Measurements from ENCODE around the gene MTUS2. TPM values are rescaled to one million over a fixed set of nuclear protein-coding genes. Genes with fewer than 3 reads are reported as not detected.

The MTUS2 gene
- total and polyA plus RNA-seq, 2 of the 8 experiments (the other 6 are each of a cell fraction or from before 2014, with no cell fraction given) = 0.18 to 0.80 TPM

DNA sequence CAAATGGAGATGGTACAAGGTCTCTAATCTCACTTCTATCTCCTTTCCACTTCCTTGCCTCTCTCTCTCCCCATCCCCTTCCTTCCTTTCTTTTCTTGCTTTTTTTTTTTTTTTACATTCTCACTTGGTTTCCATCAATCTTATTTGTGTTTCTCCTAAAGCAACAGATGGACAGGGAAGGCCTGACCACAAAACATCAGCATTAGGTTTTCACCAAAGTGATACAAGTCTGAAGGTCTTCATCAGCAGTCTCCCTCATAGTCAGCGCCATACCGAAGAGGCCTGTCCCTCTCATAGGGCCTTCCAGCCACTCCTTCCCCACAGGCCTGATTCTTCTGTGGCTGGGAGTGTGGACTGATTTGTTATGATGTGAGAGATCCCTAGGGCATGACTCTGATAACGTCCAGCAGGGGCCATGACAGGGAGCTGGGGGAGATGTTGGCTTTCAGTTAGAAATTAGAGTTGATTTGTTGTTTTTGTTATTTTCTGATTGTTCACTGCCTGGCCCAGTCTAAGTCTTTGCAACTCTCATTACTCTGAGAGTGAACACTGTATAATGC lies 616.7 kb downstream of the MTUS2 start:
- Histone ChIP-seq H3K79me2 (ENCODE audit: control insufficient read depth in 1 of 2, insufficient read depth in 2 of 2, low read length in 2 of 2) (no peaks in the 10 kb centered on the region), H2BK20ac (ENCODE audit: low read length) (no peak overlapping the region), H2BK5ac (ENCODE audit: low read depth, low read length) (no peak overlapping the region), H2BK12ac (ENCODE audit: low read depth, low read length) (no peak overlapping the region), H4K91ac (replicated peaks; ENCODE audit: insufficient read length, low read length) (no peak overlapping the region), H4K20me1 (replicated peaks in 1 of 2; ENCODE audit: control insufficient read depth in 1 of 2, insufficient read depth in 2 of 2, low read length in 2 of 2) (no peaks in the 10 kb centered on the region), H3K4ac (replicated peaks; ENCODE audit: insufficient read length, low read depth, low read length) (no peak overlapping the region), H3K18ac (ENCODE audit: extremely low read depth, low read length) (no peak overlapping the region), H2BK120ac (replicated peaks; ENCODE audit: low read depth, low read length) (no peak overlapping the region), H3K79me1 (ENCODE audit: low read depth, low read length) (no peaks in the 10 kb centered on the region), H3K4me1 (replicated peaks in 1 of 4; ENCODE audit: control insufficient read depth in 3 of 4, insufficient read depth in 4 of 4, low read length in 3 of 4) (peaks cover 0 to 2% (median 0%) of the 10 kb centered on the region in 4 experiments; a peak in 1 of 7 replicates), H3K56ac (replicated peaks; ENCODE audit: insufficient read length, low read depth, low read length) (no peak overlapping the region), H3K4me3 (ENCODE audit: extremely low read depth in 1 of 4, insufficient read depth in 2 of 4, low read depth in 3 of 4, low read length in 4 of 4) (no peak overlapping the region), H3K23me2 (ENCODE audit: low read depth, low read length) (no peaks in the 10 kb centered on the region), H3K4me2 (ENCODE audit: insufficient read depth in 1 of 2, low read depth in 2 of 2, low read length in 2 of 2) (no peak overlapping the region), H4K5ac (ENCODE audit: insufficient read length, low read depth, low read length) (no peak overlapping the region), H3K14ac (ENCODE audit: insufficient read length) (no peak overlapping the region), H4K8ac (ENCODE audit: extremely low read depth, insufficient read depth, low read length) (no peak overlapping the region), H3K36me3 (ENCODE audit: control insufficient read depth in 2 of 4, insufficient read depth in 4 of 4, low read length in 3 of 4) (no peaks in the 10 kb centered on the region), H3K9me3 (ENCODE audit: insufficient read depth in 2 of 2, low read depth in 1 of 2, low read length in 1 of 2) (no peaks in the 10 kb centered on the region), H2BK15ac (ENCODE audit: low read length) (no peak overlapping the region), H3K9ac (replicated peaks in 1 of 4; ENCODE audit: extremely low read depth in 1 of 4, low read depth in 3 of 4, low read length in 3 of 4) (no peak overlapping the region), H3K27me3 (replicated peaks in 1 of 4; ENCODE audit: control insufficient read depth in 3 of 4, extremely low read depth in 1 of 4, insufficient read depth in 3 of 4, low read length in 3 of 4) (no peaks in the 10 kb centered on the region), H2AK5ac (ENCODE audit: low read depth, low read length) (no peak overlapping the region), H3K23ac (ENCODE audit: insufficient read length) (no peak overlapping the region), H2AFZ (ENCODE audit: low read length) (no peak overlapping the region), H3K27ac (ENCODE audit: low read depth, low read length) (no peak overlapping the region)
- DNase-seq (ENCODE audit: low read depth in 1 of 2, low spot score in 2 of 2) = no peak
- no peak for FAIRE-seq
- WGBS, 2 experiments (ENCODE audit: extremely low coverage in 1 of 2, insufficient coverage in 1 of 2, insufficient read length in 1 of 2, insufficient replicate concordance in 2 of 2, low coverage in 1 of 2, low lambda C conversion rate in 2 of 2, missing lambda C conversion rate in 1 of 2) = 88% methylated on average over 3 of the region's 3 CpGs; no CpG with 5 or more reads in 1 of the 2 experiments
- ChIA-PET POLR2A (ENCODE audit: partially characterized antibody) (no interaction called here), CTCF (ENCODE audit: partially characterized antibody) (no interaction called here)
- TF ChIP-seq RNF2 (IDR thresholded peaks at IDR 0.05; ENCODE audit: borderline replicate concordance, low read depth, low read length, missing control alignments, poor library complexity, severe bottlenecking) = no peak
- no peak for TF ChIP-seq GABPA (IDR thresholded peaks at IDR 0.05; ENCODE audit: borderline replicate concordance, insufficient read depth, low read length)
- no peak for TF ChIP-seq KDM5A (IDR thresholded peaks at IDR 0.05; ENCODE audit: low read length)
- TF ChIP-seq SP1 (IDR thresholded peaks at IDR 0.05; ENCODE audit: low read depth, low read length) = no peak
- TF ChIP-seq EZH2 (IDR thresholded peaks at IDR 0.05; ENCODE audit: low read depth, low read length, severe bottlenecking) = no peak
- no peak for TF ChIP-seq RBBP5 (IDR thresholded peaks at IDR 0.05; ENCODE audit: borderline replicate concordance, low read depth, low read length)
- no peak for TF ChIP-seq CHD1 (IDR thresholded peaks at IDR 0.05; ENCODE audit: low read depth, low read length)
- TF ChIP-seq, protein P1, sequence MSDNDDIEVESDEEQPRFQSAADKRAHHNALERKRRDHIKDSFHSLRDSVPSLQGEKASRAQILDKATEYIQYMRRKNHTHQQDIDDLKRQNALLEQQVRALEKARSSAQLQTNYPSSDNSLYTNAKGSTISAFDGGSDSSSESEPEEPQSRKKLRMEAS (IDR thresholded peaks at IDR 0.05) = no peak
- TF ChIP-seq, protein P2, sequence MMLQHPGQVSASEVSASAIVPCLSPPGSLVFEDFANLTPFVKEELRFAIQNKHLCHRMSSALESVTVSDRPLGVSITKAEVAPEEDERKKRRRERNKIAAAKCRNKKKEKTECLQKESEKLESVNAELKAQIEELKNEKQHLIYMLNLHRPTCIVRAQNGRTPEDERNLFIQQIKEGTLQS (IDR thresholded peaks at IDR 0.05; ENCODE audit: insufficient read depth, low read depth, low read length) = no peak
- no peak for TF ChIP-seq SP4 (IDR thresholded peaks at IDR 0.05; ENCODE audit: low read length)
- TF ChIP-seq BRCA1 (IDR thresholded peaks at IDR 0.05; ENCODE audit: low read depth, low read length) = no peak
- no peak for TF ChIP-seq KDM1A (IDR thresholded peaks at IDR 0.05; ENCODE audit: borderline replicate concordance, low read length)
